H9 (cell line): ENCODE measurements around the gene ETDA. TPM values are rescaled to one million over a fixed set of nuclear protein-coding genes. Genes with fewer than 3 reads are reported as not detected.
"Not testable (repeated sequence)": the region's sequence is repeated elsewhere in the genome, so short reads cannot be mapped to it uniquely, and the experiment has no call there.

ENCODE experiments used
- DNase-seq: peaks from one replicate; pipeline ENCODE4 v3.0.0-alpha.2; 2017
- H2AFZ ChIP-seq: one replicate; pipeline ENCODE4 v1.6.1; 2013; ENCODE audit warnings: mild to moderate bottlenecking, low read length, control low read depth, moderate library complexity
- H2AK5ac ChIP-seq: 2 replicates; pipeline ENCODE4 v1.6.1; 2013; ENCODE audit warnings: low read length, control low read depth, mixed read lengths; ENCODE audit not compliant: insufficient read length
- H2BK120ac ChIP-seq: one replicate; pipeline ENCODE4 v1.6.1; 2013; ENCODE audit warnings: low read depth, mild to moderate bottlenecking, low read length, control low read depth, inconsistent platforms; ENCODE audit not compliant: poor library complexity, severe bottlenecking
- H2BK12ac ChIP-seq: 2 replicates; pipeline ENCODE4 v1.6.1; 2013; ENCODE audit warnings: low read length, control low read depth, mixed read lengths, low read depth; ENCODE audit not compliant: insufficient read length
- H2BK15ac ChIP-seq: 2 replicates; pipeline ENCODE4 v1.6.1; 2013; ENCODE audit warnings: low read depth, low read length, control low read depth
- H2BK20ac ChIP-seq: one replicate; pipeline ENCODE4 v1.6.1; 2013; ENCODE audit warnings: low read depth, mild to moderate bottlenecking, low read length, control low read depth, inconsistent platforms; ENCODE audit not compliant: poor library complexity, severe bottlenecking
- H2BK5ac ChIP-seq: 2 replicates; pipeline ENCODE4 v1.6.1; 2013; ENCODE audit warnings: low read length, control low read depth, mixed read lengths; ENCODE audit not compliant: insufficient read length
- H3K14ac ChIP-seq: 2 replicates; pipeline ENCODE4 v1.6.1; 2013; ENCODE audit warnings: low read length, control low read depth; ENCODE audit not compliant: insufficient read depth
- H3K18ac ChIP-seq: 2 replicates; pipeline ENCODE4 v1.6.1; 2013; ENCODE audit warnings: low read depth, mild to moderate bottlenecking, mixed read lengths, low read length, control low read depth; ENCODE audit not compliant: insufficient read length
- H3K23ac ChIP-seq: 2 replicates; pipeline ENCODE4 v1.6.1; 2013; ENCODE audit warnings: low read length, control low read depth, mixed read lengths, low read depth; ENCODE audit not compliant: insufficient read length
- H3K23me2 ChIP-seq: 2 replicates; pipeline ENCODE4 v1.6.1; 2013; ENCODE audit warnings: low read depth, mild to moderate bottlenecking, mixed read lengths, low read length, control low read depth; ENCODE audit not compliant: insufficient read length, poor library complexity, severe bottlenecking
- H3K27ac ChIP-seq: 2 replicates; pipeline ENCODE4 v1.5.1; 2013; ENCODE audit warnings: low read length, control low read depth, mixed read lengths, low read depth; ENCODE audit not compliant: insufficient read length
- H3K27me3 ChIP-seq: 2 replicates; pipeline ENCODE4 v1.6.1; 2013; ENCODE audit warnings: low read length, control low read depth, inconsistent platforms; ENCODE audit not compliant: insufficient read depth
- H3K4ac ChIP-seq: 2 replicates; pipeline ENCODE4 v1.6.1; 2013; ENCODE audit warnings: low read depth, mild to moderate bottlenecking, control low read depth, inconsistent platforms, low read length, moderate library complexity
- H3K4me1 ChIP-seq: 2 replicates; pipeline ENCODE4 v1.6.1; 2013; ENCODE audit warnings: low read length, control low read depth, inconsistent platforms; ENCODE audit not compliant: insufficient read depth
- H3K4me2 ChIP-seq: 2 replicates; pipeline ENCODE4 v1.6.1; 2013; ENCODE audit warnings: low read length, control low read depth, mixed read lengths; ENCODE audit not compliant: insufficient read length, insufficient read depth
- H3K56ac ChIP-seq: 2 replicates; pipeline ENCODE4 v1.6.1; 2013; ENCODE audit warnings: low read depth, mild to moderate bottlenecking, mixed read lengths, low read length, control low read depth; ENCODE audit not compliant: insufficient read length
- H3K79me1 ChIP-seq: 2 replicates; pipeline ENCODE4 v1.6.1; 2013; ENCODE audit warnings: low read depth, mild to moderate bottlenecking, moderate library complexity, low read length, control low read depth, inconsistent platforms; ENCODE audit not compliant: insufficient read depth, poor library complexity, severe bottlenecking
- H3K79me2 ChIP-seq: 2 replicates; pipeline ENCODE4 v1.6.1; 2013; ENCODE audit warnings: low read length, control low read depth, inconsistent platforms; ENCODE audit not compliant: insufficient read depth
- H3K9ac ChIP-seq: 2 replicates; pipeline ENCODE4 v1.6.1; 2013; ENCODE audit warnings: low read length, control low read depth, mixed read lengths; ENCODE audit not compliant: insufficient read length; ENCODE audit errors: extremely low read depth
- H3K9me3 ChIP-seq: one replicate; pipeline ENCODE4 v1.6.1; 2013; ENCODE audit warnings: low read depth, low read length, inconsistent platforms; ENCODE audit not compliant: control insufficient read depth
- H3T11ph ChIP-seq: one replicate; pipeline ENCODE4 v1.6.1; 2013; ENCODE audit warnings: mild to moderate bottlenecking, low read length, control low read depth, inconsistent platforms
- H4K20me1 ChIP-seq: one replicate; pipeline ENCODE4 v1.6.1; 2013; ENCODE audit not compliant: control insufficient read depth, insufficient read length, insufficient read depth
- H4K5ac ChIP-seq: 2 replicates; pipeline ENCODE4 v1.6.1; 2013; ENCODE audit warnings: low read depth, mild to moderate bottlenecking, mixed read lengths, low read length, control low read depth; ENCODE audit not compliant: insufficient read length
- H4K8ac ChIP-seq: replicated peaks from 2 replicates; pipeline ENCODE4 v1.6.1; 2013; ENCODE audit warnings: low read length, control low read depth, mixed read lengths, low read depth; ENCODE audit not compliant: insufficient read length
- H4K91ac ChIP-seq: 2 replicates; pipeline ENCODE4 v1.6.1; 2013; ENCODE audit warnings: low read depth, mild to moderate bottlenecking, moderate library complexity, mixed read lengths, low read length, control low read depth; ENCODE audit not compliant: insufficient read length
- H3K27ac Mint-ChIP-seq, 3 experiments: 2 replicates in 2 of 3; 3 replicates in 1 of 3; pipeline ENCODE4 v1.8.0; 2020 to 2021; ENCODE audit warnings: mixed read lengths in 3 of 3, mild to moderate bottlenecking in 1 of 3, moderate library complexity in 1 of 3
- H3K27me3 Mint-ChIP-seq: 2 replicates; pipeline ENCODE4 v1.8.0; 2021; ENCODE audit warnings: low read depth, mild to moderate bottlenecking, moderate library complexity, mixed read lengths
- H3K36me3 Mint-ChIP-seq, 3 experiments: 2 replicates in 2 of 3; 3 replicates in 1 of 3; pipeline ENCODE4 v1.8.0; 2020 to 2021; ENCODE audit warnings: low read depth in 3 of 3, mixed read lengths in 3 of 3; ENCODE audit not compliant: insufficient read depth in 1 of 3
- H3K4me1 Mint-ChIP-seq, 2 experiments: 2 replicates each; pipeline ENCODE4 v1.8.0; 2020; ENCODE audit warnings: mixed read lengths in 2 of 2
- H3K4me3 Mint-ChIP-seq, 2 experiments: 2 replicates in 1 of 2; 3 replicates in 1 of 2; pipeline ENCODE4 v1.8.0; 2020 to 2021; ENCODE audit warnings: mild to moderate bottlenecking in 2 of 2, mixed read lengths in 2 of 2, moderate library complexity in 1 of 2
- H3K9me3 Mint-ChIP-seq, 2 experiments: 2 replicates in 1 of 2; 3 replicates in 1 of 2; pipeline ENCODE4 v1.8.0; 2020; ENCODE audit warnings: mild to moderate bottlenecking in 2 of 2, mixed read lengths in 2 of 2, moderate library complexity in 1 of 2
- WGBS: extraction: QIAGEN DNeasy Blood & Tissue Kit; methylation state at CpG from one replicate; pipeline ENCODE4 v1.1.7; 2013; ENCODE audit warnings: missing lambda C conversion rate, low lambda C conversion rate, mixed read lengths; ENCODE audit not compliant: insufficient read length; ENCODE audit errors: extremely low coverage; 5-methylcytosine and 5-hydroxymethylcytosine counted together
- total RNA-seq: library from RNA; stranded (reverse); gene quantifications from 2 replicates; pipeline ENCODE4 v1.2.1, GENCODE V29; 2021
- TF ChIP-seq, protein P1 (sequence below): fragments of 200-600 bp; sonication (generic); conservative IDR thresholded peaks from 3 replicates; pipeline ENCODE4 v1.8.0; 2021; ENCODE audit warnings: antibody characterized with exemption, mild to moderate bottlenecking

Gene ETDA
- total RNA-seq, 1 experiment from 2014 or later: not detected

DNA sequence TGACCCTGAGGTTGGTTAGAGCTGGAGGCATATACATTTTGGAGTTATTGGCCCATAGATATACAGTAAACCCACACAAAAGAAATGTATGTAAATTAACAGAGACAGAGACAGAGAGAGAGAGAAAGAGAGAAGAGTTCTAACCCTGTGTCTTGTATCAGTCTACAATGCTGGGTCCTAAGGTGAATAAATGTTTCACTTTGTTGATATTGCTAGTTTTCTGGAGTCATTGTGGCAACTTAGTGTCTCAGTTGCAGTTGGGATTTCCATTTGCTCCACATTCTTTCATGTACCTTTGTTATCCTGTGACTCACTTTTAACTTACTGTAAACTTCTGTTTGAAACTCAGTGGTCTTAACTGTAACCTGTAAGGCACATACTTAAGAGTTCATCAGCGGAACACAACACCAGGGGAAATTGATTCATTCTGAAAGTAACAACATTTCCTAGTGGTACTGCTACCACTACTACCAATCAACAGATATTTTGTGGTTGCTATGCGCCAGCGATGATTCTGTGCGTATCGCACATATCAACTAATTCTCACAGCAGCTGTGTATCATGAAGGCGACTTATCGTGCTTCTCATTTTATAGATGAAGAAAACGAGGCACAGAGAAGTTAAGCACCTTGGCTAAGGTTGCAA is 38.5 kb upstream of the ETDA start:
- TF ChIP-seq, protein P1, sequence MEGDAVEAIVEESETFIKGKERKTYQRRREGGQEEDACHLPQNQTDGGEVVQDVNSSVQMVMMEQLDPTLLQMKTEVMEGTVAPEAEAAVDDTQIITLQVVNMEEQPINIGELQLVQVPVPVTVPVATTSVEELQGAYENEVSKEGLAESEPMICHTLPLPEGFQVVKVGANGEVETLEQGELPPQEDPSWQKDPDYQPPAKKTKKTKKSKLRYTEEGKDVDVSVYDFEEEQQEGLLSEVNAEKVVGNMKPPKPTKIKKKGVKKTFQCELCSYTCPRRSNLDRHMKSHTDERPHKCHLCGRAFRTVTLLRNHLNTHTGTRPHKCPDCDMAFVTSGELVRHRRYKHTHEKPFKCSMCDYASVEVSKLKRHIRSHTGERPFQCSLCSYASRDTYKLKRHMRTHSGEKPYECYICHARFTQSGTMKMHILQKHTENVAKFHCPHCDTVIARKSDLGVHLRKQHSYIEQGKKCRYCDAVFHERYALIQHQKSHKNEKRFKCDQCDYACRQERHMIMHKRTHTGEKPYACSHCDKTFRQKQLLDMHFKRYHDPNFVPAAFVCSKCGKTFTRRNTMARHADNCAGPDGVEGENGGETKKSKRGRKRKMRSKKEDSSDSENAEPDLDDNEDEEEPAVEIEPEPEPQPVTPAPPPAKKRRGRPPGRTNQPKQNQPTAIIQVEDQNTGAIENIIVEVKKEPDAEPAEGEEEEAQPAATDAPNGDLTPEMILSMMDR: no peak
- H3K36me3 Mint-ChIP-seq: no peaks in the 10 kb centered on the region; a peak in 1 of 7 replicates
- no peak overlapping the region for H2BK12ac ChIP-seq
- H3K4me2 ChIP-seq: no peak overlapping the region
- no peaks in the 10 kb centered on the region for H3K4me1 Mint-ChIP-seq
- H3K27ac Mint-ChIP-seq: no peak overlapping the region
- H2BK5ac ChIP-seq: no peak overlapping the region
- H2AK5ac ChIP-seq: no peak overlapping the region
- H3K79me1 ChIP-seq: no peaks in the 10 kb centered on the region
- no peak overlapping the region for H3K4ac ChIP-seq
- H3K27me3 Mint-ChIP-seq: peaks cover 1% of the 10 kb centered on the region; the same call in 1 of the 2 replicates
- no peak overlapping the region for H2AFZ ChIP-seq
- no peak overlapping the region for H3K14ac ChIP-seq
- H3K9me3 ChIP-seq: peaks cover 23% of the 10 kb centered on the region
- H3K4me3 Mint-ChIP-seq: no peak overlapping the region
- no peak overlapping the region for H3T11ph ChIP-seq
- no peak overlapping the region for H2BK20ac ChIP-seq
- H3K79me2 ChIP-seq: no peaks in the 10 kb centered on the region
- no peak for DNase-seq
- H3K18ac ChIP-seq: no peak overlapping the region
- H3K23ac ChIP-seq: no peak overlapping the region
- no peak overlapping the region for H3K27ac ChIP-seq
- peaks cover 33 to 42% of the 10 kb centered on the region in 2 experiments for H3K9me3 Mint-ChIP-seq
- no peaks in the 10 kb centered on the region for H3K4me1 ChIP-seq
- no peaks in the 10 kb centered on the region for H3K23me2 ChIP-seq
- no peak overlapping the region for H4K8ac ChIP-seq
- H2BK15ac ChIP-seq: no peak overlapping the region
- WGBS: no CpG with 5 or more reads among the region's 8 CpGs
- no peaks in the 10 kb centered on the region for H3K27me3 ChIP-seq
- no peak overlapping the region for H4K5ac ChIP-seq
- no peaks in the 10 kb centered on the region for H4K20me1 ChIP-seq
- no peak overlapping the region for H4K91ac ChIP-seq
- no peak overlapping the region for H3K56ac ChIP-seq
- H2BK120ac ChIP-seq: no peak overlapping the region
- no peak overlapping the region for H3K9ac ChIP-seq

DNA sequence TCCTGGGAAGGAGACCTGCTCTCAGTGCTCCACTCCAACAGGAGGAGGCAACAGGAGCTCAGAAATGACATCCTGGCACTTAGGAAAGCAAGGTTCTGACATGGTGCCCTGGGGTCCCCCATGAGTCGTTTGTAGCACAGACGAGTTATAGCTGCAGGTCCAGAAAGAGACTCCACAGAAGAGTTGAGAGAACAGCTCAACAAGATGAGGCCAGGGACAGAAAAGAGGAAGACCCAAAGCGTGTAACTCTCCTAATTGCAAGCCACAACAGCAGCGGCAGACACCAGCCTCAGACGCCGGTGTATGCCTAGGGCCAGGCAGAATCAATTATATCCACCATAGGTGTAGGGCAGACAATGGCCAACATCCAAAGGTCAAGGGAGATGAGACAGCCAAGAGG is 5.9 kb upstream of the ETDA start:
- not testable (repeated sequence) for H3K23me2 ChIP-seq, H3K27ac Mint-ChIP-seq, H3K36me3 Mint-ChIP-seq, H3K79me2 ChIP-seq, H2BK12ac ChIP-seq, H3T11ph ChIP-seq, H3K14ac ChIP-seq, H3K9me3 ChIP-seq, H3K27ac ChIP-seq, H4K8ac ChIP-seq, H3K27me3 Mint-ChIP-seq, H2BK120ac ChIP-seq, H3K9ac ChIP-seq, H3K79me1 ChIP-seq, H2BK15ac ChIP-seq, H3K23ac ChIP-seq, H3K56ac ChIP-seq, DNase-seq, H2AK5ac ChIP-seq, H2BK5ac ChIP-seq, H4K91ac ChIP-seq, H3K4me2 ChIP-seq, H3K18ac ChIP-seq, H3K4me1 Mint-ChIP-seq, H3K9me3 Mint-ChIP-seq, H3K4me3 Mint-ChIP-seq, H3K27me3 ChIP-seq, H2BK20ac ChIP-seq, H4K20me1 ChIP-seq, H2AFZ ChIP-seq, H3K4ac ChIP-seq, H4K5ac ChIP-seq, H3K4me1 ChIP-seq
- WGBS: no CpG with 5 or more reads among the region's 6 CpGs
